Measurements from ENCODE around the gene JAKMIP2. TPM values are rescaled to one million over a fixed set of nuclear protein-coding genes. Genes with fewer than 3 reads are reported as not detected.

Gene JAKMIP2
- total RNA-seq, 1 experiment from 2014 or later = 10.9 TPM

- POLR2A ChIA-PET = no interaction called here
- Mint-ChIP-seq H3K9me3 (no peaks in the 10 kb centered on the region), H3K27ac (no peak overlapping the region), H3K4me3 (no peak overlapping the region), H3K36me3 (peaks cover 36% of the 10 kb centered on the region), H3K27me3 (ENCODE audit: low read depth) (no peaks in the 10 kb centered on the region), H3K4me1 (no peaks in the 10 kb centered on the region)
- DNase-seq (ENCODE audit: low spot score) (no peak), ATAC-seq (no peak)
- no peak for TF ChIP-seq ZNF671 (CRISPR knock-in tag; IDR thresholded peaks at IDR 0.05)
- no peak for TF ChIP-seq USF2 (CRISPR knock-in tag; IDR thresholded peaks at IDR 0.05)
- TF ChIP-seq FOXP1 (CRISPR knock-in tag; IDR thresholded peaks at IDR 0.05; ENCODE audit: borderline replicate concordance) = no peak
- TF ChIP-seq ZSCAN18 (CRISPR knock-in tag; IDR thresholded peaks at IDR 0.05) = no peak
- no peak for TF ChIP-seq ZNF416 (CRISPR knock-in tag; IDR thresholded peaks at IDR 0.05)
- TF ChIP-seq NR3C1 (CRISPR knock-in tag; conservative IDR thresholded peaks at IDR 0.05; ENCODE audit: low read depth) = no peak
- no peak for TF ChIP-seq IRF2 (CRISPR knock-in tag; IDR thresholded peaks at IDR 0.05; ENCODE audit: borderline replicate concordance, low read depth)
- no peak for TF ChIP-seq ESRRA (CRISPR knock-in tag; IDR thresholded peaks at IDR 0.05; ENCODE audit: borderline replicate concordance)
- no peak for TF ChIP-seq NFE2L1 (CRISPR knock-in tag; IDR thresholded peaks at IDR 0.05)
- no peak for TF ChIP-seq ZNF219 (CRISPR knock-in tag; IDR thresholded peaks at IDR 0.05; ENCODE audit: borderline replicate concordance)
- CTCF ChIA-PET = no interaction called here
Measured at GRCh38 chr5:147644460-147644859, 138.1 kb downstream of the JAKMIP2 start.

DNA sequence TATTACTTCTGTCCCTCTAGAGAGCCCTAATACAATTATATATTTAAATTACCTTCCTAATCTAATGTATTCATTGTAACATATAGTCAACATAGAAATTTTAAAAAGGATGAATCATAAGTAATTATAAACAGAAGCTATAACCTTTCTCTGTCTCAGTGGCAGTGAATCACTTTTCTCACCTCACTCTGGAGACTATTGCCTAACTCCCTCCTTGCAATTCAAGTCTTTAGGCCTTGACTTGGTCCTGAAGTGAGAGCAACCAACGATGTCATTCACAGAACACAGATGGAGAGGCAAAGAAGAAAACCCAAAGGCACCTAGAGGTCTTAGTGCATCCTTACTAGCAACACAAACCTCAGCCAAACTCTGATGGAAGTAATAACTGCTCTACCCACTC is 139.4 kb downstream of the JAKMIP2 start:
- H3K9me3 Mint-ChIP-seq = no peaks in the 10 kb centered on the region

More for the DNA sequence above, 139.4 kb downstream of the JAKMIP2 start:
- peaks cover 39% of the 10 kb centered on the region for H3K36me3 Mint-ChIP-seq
- no peak overlapping the region for H3K4me3 Mint-ChIP-seq
- no peaks in the 10 kb centered on the region for H3K4me1 Mint-ChIP-seq
- ATAC-seq (no peak), DNase-seq (ENCODE audit: low spot score) (no peak)
- no peaks in the 10 kb centered on the region for H3K27me3 Mint-ChIP-seq (ENCODE audit: low read depth)
- TF ChIP-seq ATF2 (CRISPR knock-in tag; IDR thresholded peaks at IDR 0.05; ENCODE audit: borderline replicate concordance, low read depth) (no peak), GTF2I (CRISPR knock-in tag; conservative IDR thresholded peaks at IDR 0.05) (no peak), ZNF671 (CRISPR knock-in tag; IDR thresholded peaks at IDR 0.05) (no peak), ZNF396 (CRISPR knock-in tag; IDR thresholded peaks at IDR 0.05; ENCODE audit: borderline replicate concordance) (no peak), NR2C2 (CRISPR knock-in tag; IDR thresholded peaks at IDR 0.05) (no peak), CREM (CRISPR knock-in tag; IDR thresholded peaks at IDR 0.05) (no peak), CDX4 (CRISPR knock-in tag; IDR thresholded peaks at IDR 0.05; ENCODE audit: borderline replicate concordance) (no peak), ZNF425 (CRISPR knock-in tag; conservative IDR thresholded peaks at IDR 0.05) (no peak), ERG (CRISPR knock-in tag; IDR thresholded peaks at IDR 0.05) (no peak), ZNF423 (CRISPR knock-in tag; IDR thresholded peaks at IDR 0.05) (no peak), CREB1 (CRISPR knock-in tag; IDR thresholded peaks at IDR 0.05) (no peak)
- TF ChIP-seq, protein P1, sequence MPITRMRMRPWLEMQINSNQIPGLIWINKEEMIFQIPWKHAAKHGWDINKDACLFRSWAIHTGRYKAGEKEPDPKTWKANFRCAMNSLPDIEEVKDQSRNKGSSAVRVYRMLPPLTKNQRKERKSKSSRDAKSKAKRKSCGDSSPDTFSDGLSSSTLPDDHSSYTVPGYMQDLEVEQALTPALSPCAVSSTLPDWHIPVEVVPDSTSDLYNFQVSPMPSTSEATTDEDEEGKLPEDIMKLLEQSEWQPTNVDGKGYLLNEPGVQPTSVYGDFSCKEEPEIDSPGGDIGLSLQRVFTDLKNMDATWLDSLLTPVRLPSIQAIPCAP (CRISPR knock-in tag; IDR thresholded peaks at IDR 0.05) = no peak
- TF ChIP-seq, protein P2, sequence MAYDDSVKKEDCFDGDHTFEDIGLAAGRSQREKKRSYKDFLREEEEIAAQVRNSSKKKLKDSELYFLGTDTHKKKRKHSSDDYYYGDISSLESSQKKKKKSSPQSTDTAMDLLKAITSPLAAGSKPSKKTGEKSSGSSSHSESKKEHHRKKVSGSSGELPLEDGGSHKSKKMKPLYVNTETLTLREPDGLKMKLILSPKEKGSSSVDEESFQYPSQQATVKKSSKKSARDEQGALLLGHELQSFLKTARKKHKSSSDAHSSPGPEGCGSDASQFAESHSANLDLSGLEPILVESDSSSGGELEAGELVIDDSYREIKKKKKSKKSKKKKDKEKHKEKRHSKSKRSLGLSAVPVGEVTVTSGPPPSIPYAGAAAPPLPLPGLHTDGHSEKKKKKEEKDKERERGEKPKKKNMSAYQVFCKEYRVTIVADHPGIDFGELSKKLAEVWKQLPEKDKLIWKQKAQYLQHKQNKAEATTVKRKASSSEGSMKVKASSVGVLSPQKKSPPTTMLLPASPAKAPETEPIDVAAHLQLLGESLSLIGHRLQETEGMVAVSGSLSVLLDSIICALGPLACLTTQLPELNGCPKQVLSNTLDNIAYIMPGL (CRISPR knock-in tag; IDR thresholded peaks at IDR 0.05) = no peak
- no peak overlapping the region for H3K27ac Mint-ChIP-seq
- ChIA-PET CTCF (no interaction called here), POLR2A (no interaction called here)
